DOHH2 (cell line): ENCODE data around the gene EXOC3L1.
A peak's percentile ranks its signal among the peaks of the same experiment; 100 is the strongest.

Source experiments
- H3F3A ChIP-seq: fragments of 200-600 bp; sonication (generic), shearing (Covaris generic); 2 replicates; pipeline ENCODE4 v1.6.0; 2016; ENCODE audit warnings: antibody characterized with exemption, mild to moderate bottlenecking; ENCODE audit not compliant: control insufficient read depth, insufficient read depth
- H3K27ac ChIP-seq: fragments of 200-600 bp; sonication (generic); 2 replicates; pipeline ENCODE4 v1.5.1; 2014; ENCODE audit warnings: low read depth, mild to moderate bottlenecking, low read length, moderate library complexity
- H3K27me3 ChIP-seq: fragments of 200-600 bp; sonication (generic); 2 replicates; pipeline ENCODE4 v1.6.1; 2014; ENCODE audit warnings: mild to moderate bottlenecking, low read length, mixed read lengths; ENCODE audit not compliant: control insufficient read depth
- H3K36me3 ChIP-seq: fragments of 200-600 bp; sonication (generic); 2 replicates; pipeline ENCODE4 v1.6.1; 2014; ENCODE audit warnings: mild to moderate bottlenecking, low read length, moderate library complexity, mixed read lengths; ENCODE audit not compliant: control insufficient read depth
- H3K4me1 ChIP-seq: fragments of 200-600 bp; sonication (generic); 2 replicates; pipeline ENCODE4 v1.6.1; 2014; ENCODE audit warnings: mild to moderate bottlenecking, low read length, mixed read lengths; ENCODE audit not compliant: control insufficient read depth
- H3K4me2 ChIP-seq: fragments of 200-600 bp; sonication (generic); 2 replicates; pipeline ENCODE4 v1.6.0; 2014; ENCODE audit warnings: mild to moderate bottlenecking, low read length, moderate library complexity
- H3K4me3 ChIP-seq: fragments of 200-600 bp; sonication (generic); 2 replicates; pipeline ENCODE4 v1.5.1; 2014; ENCODE audit warnings: mild to moderate bottlenecking, low read length, mixed read lengths
- H3K79me2 ChIP-seq: fragments of 200-600 bp; sonication (generic); 2 replicates; pipeline ENCODE4 v1.6.1; 2014; ENCODE audit warnings: mild to moderate bottlenecking, low read length, mixed read lengths; ENCODE audit not compliant: control insufficient read depth
- H3K9me2 ChIP-seq: fragments of 200-600 bp; sonication (generic); replicated peaks from 2 replicates; pipeline ENCODE4 v1.6.1; 2014; ENCODE audit warnings: mild to moderate bottlenecking, low read length, mixed read lengths; ENCODE audit not compliant: control insufficient read depth
- H3K9me3 ChIP-seq: fragments of 200-600 bp; sonication (generic); 2 replicates; pipeline ENCODE4 v1.6.1; 2014; ENCODE audit warnings: antibody characterized with exemption, low read length, mixed read lengths; ENCODE audit not compliant: control insufficient read depth, insufficient read depth
- H4K20me1 ChIP-seq: fragments of 200-600 bp; sonication (generic); 2 replicates; pipeline ENCODE4 v1.6.0; 2014; ENCODE audit warnings: low read depth, mild to moderate bottlenecking, antibody characterized with exemption, low read length, moderate library complexity; ENCODE audit not compliant: control insufficient read depth, insufficient read depth
- CTCF ChIP-seq: fragments of 200-600 bp; sonication (generic); IDR thresholded peaks from one replicate; pipeline ENCODE4 v1.5.1; 2014; ENCODE audit warnings: antibody characterized with exemption, mild to moderate bottlenecking, low read depth, low read length; ENCODE audit not compliant: poor library complexity, severe bottlenecking
- EZH2phosphoT487 ChIP-seq: fragments of 200-600 bp; sonication (generic); IDR thresholded peaks from 2 replicates; pipeline ENCODE4 v1.6.1; 2017; ENCODE audit warnings: borderline replicate concordance, mild to moderate bottlenecking, antibody characterized with exemption, low read length, moderate library complexity, mixed read lengths

The EXOC3L1 gene

DNA sequence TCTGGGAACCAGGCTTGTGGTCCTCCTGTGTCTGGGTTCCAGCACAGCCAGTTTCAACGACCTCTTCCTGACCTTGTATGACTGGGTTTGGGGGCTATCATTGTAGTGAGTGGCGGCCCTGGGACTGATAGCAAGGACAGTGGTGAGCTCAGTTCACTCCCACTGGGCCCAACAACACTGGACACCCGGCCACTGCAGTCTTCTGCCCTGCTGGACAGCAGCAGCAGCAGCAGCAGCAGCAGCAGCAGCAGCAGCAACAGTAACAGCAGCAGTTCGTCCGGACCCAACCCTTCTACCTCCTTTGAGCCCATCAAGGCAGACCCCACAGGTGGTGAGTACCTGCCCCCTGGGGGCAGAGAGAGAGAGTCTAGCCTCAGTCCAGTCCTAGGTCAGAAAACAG, 5.7 kb upstream of the EXOC3L1 start:
- Histone ChIP-seq H3F3A (no peaks in the 10 kb centered on the region), H3K9me2 (no peaks in the 10 kb centered on the region), H3K9me3 (no peaks in the 10 kb centered on the region), H3K27me3 (no peaks in the 10 kb centered on the region), H3K4me3 (no peak overlapping the region), H3K36me3 (peaks cover 82% of the 10 kb centered on the region), H3K4me1 (peaks cover 15% of the 10 kb centered on the region), H4K20me1 (peaks cover 3% of the 10 kb centered on the region), H3K79me2 (peaks cover 38% of the 10 kb centered on the region), H3K27ac (no peak overlapping the region), H3K4me2 (no peak overlapping the region)
- no peak for TF ChIP-seq EZH2phosphoT487
- TF ChIP-seq CTCF, result no peak

GRCh38 chr16:67194260-67194659, 4.3 kb upstream of the EXOC3L1 start:
- H3K36me3 ChIP-seq, result peaks cover 70% of the 10 kb centered on the region
- no peaks in the 10 kb centered on the region for H3K9me2 ChIP-seq
- no peak overlapping the region for H3K4me2 ChIP-seq
- no peak overlapping the region for H3K4me3 ChIP-seq
- H3K27me3 ChIP-seq, result no peaks in the 10 kb centered on the region
- H4K20me1 ChIP-seq, result peaks cover 3% of the 10 kb centered on the region
- no peaks in the 10 kb centered on the region for H3K9me3 ChIP-seq
- no peak for TF ChIP-seq EZH2phosphoT487
- TF ChIP-seq CTCF, result no peak
- H3K79me2 ChIP-seq, result peaks cover 38% of the 10 kb centered on the region
- H3K27ac ChIP-seq, result no peak overlapping the region
- H3K4me1 ChIP-seq, result peaks cover 15% of the 10 kb centered on the region
- no peaks in the 10 kb centered on the region for H3F3A ChIP-seq

GRCh38 chr16:67193536-67193935, 3.6 kb upstream of the EXOC3L1 start:
- H4K20me1 ChIP-seq, result peaks cover 3% of the 10 kb centered on the region
- peaks cover 15% of the 10 kb centered on the region for H3K4me1 ChIP-seq
- peaks cover 38% of the 10 kb centered on the region for H3K79me2 ChIP-seq
- H3K36me3 ChIP-seq, result peaks cover 64% of the 10 kb centered on the region
- no peaks in the 10 kb centered on the region for H3F3A ChIP-seq
- H3K9me2 ChIP-seq, result no peaks in the 10 kb centered on the region
- H3K4me2 ChIP-seq, result peak overlapping the region; percentile 89
- no peaks in the 10 kb centered on the region for H3K9me3 ChIP-seq
- H3K27ac ChIP-seq, result no peak overlapping the region
- H3K4me3 ChIP-seq, result peak overlapping the region; percentile 95
- no peaks in the 10 kb centered on the region for H3K27me3 ChIP-seq
- no peak for TF ChIP-seq EZH2phosphoT487
- TF ChIP-seq CTCF, result no peak
